CD4-positive, alpha-beta T cell treated with Interleukin-21 for 1 hour (primary cell): ENCODE data around the gene SUGP2.
"Not testable (repeated sequence)": the region's sequence is repeated elsewhere in the genome, so short reads cannot be mapped to it uniquely, and the experiment has no call there.

Experiments used
- DNase-seq: peaks from one replicate; pipeline ENCODE4 v3.0.0-alpha.2; 2020

The SUGP2 gene

DNA sequence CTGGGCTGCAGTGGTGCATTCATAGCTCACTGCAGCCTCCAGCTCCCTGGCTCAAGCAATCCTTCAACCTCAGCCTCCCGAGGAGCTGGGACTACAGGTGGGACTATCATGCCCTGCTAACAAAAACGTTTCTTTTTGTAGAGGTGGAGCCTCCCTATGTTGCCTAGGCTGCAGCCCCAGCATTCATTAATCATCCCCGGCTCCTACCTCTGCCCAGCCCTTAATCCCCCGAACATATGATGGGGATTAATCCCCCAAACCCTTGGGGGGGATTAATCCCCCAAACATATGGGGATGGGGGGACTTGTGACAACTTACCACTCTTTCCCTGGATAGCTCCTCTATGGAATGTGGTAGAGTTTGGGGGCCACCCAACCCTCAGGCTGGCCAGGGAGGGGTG lies 45.9 kb downstream of the SUGP2 start:
- no peak for DNase-seq

DNA sequence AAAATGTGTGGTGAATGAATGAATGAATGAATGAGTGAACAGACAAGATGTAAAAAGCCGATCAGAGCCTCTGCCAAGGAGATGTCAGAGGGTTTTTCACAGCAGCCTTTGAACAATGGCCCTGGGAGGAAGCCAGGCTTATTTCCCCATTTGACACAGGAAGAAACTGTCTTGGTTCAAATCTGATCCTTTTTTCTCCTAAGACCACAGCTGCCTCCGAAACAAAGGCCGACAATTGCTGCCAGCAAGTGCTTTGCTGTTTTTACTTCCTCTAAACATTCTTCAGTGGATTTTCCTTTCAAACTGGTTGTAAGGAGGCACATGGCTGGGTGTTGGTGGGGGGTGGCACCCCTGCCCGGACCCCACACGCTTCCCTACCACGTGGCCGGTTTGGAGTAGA lies 48.1 kb downstream of the SUGP2 start:
- no peak for DNase-seq

DNA sequence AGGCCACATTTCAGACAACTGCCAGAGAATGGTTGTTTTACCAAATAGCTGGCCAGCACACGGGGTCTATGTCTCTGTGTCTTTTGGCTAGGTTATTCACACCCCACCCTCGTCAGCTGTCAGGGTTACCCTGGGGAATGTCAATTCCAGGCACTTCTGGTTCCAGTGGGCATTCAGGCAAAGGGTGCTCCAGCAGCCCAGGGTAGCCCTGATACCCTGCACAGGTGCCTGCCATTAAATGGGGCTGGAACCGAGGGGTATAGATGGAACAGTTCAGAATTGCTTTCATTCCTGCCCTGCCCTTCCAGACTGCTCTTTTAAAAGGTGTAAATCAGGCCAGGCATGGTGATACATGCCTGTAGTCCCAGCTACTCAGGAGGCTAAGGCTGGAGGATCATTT lies 49.1 kb downstream of the SUGP2 start:
- no peak for DNase-seq

DNA sequence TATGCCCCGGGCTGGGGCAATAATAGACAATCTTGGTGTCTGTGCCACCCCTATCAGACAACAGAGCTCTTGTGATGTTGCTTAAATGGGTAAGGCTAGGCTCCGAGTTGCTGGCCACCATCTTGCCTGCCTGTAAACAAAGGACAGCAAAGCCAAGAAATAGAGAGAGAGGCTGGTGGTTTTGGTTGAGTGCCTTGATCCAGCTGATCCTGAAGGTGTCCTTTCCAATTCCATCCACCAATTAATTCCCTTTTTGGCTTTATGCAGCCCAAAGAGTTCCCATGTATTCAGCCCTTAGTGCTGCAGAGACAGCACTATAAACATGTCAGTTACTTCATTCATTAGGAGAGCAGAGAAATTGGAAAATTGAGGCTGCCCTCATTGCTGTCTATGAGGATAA lies 50.6 kb downstream of the SUGP2 start:
- DNase-seq, result no peak

DNA sequence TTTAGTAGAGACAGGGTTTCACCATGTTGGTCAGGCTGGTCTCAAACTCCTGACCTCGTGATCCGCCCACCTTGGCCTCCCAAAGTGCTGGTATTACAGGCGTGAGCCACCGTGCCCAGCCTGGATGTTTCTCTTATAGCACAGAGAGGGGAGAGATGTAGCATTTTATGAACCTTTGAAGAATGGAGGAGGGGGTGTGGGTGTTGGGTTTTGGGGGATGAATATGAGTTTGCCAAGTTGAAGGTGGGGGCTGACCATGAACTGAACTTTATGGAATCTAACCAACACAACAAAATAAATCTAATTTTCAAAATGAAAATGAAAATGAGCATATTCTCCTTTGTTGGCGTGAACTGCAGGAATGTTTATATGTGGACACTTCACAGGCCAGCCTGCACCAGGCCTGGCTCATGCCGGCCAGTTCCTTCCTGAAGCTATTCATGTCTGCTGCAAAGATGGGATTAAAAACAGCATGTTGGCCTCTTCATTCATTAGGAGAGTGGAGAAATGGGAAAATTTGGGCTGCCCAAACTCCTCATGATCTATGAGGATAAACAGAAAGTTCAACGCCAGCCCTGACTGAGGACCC lies 52.8 kb downstream of the SUGP2 start:
- DNase-seq, result no peak

DNA sequence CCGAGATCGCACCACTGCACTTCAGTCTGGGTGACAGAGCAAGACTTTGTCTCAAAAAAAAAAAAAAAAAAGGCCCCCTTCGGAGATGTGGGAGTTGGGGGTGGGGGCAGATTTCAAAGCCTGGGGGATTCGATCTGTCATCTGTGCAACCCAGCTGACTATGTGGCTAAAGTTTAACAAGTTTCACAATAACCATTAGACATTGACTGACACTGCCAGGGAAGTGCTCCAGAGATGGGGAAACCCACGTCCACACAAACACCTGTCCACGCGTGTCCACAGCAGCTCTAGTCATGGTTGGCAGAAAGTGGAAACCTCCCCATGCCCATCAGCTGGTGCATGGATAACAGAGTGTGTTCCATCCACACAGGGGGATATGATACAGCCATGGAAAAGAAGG lies 54.7 kb downstream of the SUGP2 start:
- no peak for DNase-seq

DNA sequence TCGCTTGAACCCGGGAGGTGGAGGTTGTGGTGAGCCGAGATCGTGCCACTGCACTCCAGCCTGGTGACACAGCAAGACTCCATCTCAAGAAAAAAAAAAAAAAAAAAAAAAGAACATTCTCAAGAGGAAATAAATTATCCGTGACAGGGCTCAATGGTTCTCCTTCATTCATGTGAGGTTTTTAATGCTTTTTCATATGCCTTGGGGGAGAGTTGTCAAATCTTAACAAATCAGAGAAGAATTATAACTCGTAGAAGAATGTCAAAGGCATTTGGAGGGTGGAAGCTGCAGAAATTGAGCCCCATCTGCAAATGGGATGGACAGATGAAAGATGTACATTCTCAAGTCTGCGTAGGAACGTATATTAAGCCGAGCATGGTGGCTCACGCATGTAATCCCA lies 57.4 kb downstream of the SUGP2 start:
- no peak for DNase-seq

DNA sequence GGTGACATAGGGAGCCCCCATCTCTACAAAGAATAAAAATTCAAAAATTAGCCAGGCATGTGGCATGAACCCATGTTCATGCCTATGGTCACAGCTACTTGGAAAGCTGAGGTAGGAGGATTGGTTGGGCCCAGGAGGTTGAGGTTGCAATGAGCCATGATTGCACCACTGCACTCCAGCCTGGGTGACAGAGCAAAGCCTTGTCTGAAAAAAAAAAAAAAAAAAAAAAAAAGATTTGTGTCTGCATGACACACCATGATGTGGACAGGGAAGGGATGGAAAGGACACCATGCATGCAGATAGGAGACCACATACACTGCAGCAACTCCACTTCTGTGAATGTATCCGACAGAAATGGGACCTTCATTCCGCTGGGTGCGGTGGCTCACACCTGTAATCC lies 58.3 kb downstream of the SUGP2 start:
- no peak for DNase-seq

DNA sequence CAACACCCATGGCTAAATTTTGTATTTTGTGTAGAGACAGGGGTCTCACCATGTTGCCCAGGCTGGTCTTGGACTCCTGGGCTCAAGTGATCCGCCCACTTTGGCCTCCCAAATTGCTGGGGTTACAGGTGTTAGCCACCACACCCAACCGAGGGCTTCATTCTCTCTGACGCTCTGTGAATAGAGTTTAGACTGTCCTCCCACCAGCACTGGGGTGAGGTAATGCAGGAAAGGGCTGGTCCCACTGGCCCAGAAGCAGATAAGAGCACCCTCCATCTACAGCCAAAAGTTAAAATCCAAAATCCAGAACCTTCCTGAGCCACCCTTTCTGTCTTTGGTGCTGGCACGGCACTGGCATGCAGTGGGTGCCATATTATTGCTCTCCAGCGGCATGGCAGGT lies 60.5 kb downstream of the SUGP2 start:
- no peak for DNase-seq

DNA sequence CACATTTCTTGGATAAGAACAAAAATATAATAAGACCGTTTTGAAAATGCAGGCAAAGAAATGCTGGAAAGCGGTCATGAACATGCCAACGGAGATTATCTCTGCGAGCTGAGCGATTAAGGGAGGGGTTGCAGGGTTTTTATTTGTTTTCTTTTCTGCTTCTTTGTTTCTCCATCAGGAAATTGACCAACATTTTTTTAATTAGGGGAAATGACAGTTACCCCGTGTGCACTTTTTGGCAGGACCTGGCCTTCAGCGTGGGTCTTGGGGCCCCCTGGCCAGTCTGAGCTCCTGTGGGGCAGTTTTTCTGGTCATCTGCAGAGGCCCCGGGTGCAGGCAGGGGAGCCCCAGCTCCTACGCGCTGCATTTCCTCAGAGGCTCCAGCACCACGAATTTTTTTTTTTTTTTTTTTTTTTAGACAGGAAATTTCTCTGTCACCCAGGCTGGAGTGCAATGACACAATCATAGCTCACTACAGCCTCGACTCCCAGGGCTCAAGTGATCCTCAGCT lies 61.0 kb downstream of the SUGP2 start:
- no peak for DNase-seq

DNA sequence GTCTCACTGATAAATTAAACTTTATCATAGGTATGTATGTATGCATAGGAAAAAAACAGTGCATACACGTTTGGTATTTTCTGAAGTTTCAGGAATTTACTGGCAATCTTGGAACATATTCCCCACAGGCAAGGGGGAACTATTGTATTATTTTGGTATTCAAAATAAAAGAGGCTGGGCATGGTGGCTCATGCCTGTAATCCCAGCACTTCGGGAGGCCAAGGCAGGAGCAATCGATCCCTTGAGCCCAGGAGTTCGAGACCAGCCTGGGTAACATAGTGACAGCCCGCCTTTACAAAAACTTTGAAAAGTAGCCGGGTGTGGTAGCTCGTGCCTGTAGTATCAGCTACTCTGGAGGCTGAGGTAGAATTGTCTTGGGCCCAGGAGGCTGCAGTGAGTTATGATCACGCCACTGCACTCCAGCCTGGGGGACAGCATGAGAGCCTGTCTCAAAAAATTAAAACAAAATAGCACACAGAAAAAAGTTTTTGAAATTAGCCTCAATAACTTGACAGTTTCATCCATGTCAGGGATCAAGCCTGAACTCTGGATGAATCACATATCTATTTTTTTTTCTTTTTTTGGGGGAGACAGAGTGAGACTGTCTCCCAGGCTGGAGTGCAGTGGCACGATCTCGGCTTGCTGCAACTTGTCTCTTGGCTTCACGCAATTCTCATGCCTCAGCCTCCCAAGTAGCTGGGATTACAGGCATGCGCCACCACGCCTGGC lies 63.2 kb downstream of the SUGP2 start:
- DNase-seq, result no peak

DNA sequence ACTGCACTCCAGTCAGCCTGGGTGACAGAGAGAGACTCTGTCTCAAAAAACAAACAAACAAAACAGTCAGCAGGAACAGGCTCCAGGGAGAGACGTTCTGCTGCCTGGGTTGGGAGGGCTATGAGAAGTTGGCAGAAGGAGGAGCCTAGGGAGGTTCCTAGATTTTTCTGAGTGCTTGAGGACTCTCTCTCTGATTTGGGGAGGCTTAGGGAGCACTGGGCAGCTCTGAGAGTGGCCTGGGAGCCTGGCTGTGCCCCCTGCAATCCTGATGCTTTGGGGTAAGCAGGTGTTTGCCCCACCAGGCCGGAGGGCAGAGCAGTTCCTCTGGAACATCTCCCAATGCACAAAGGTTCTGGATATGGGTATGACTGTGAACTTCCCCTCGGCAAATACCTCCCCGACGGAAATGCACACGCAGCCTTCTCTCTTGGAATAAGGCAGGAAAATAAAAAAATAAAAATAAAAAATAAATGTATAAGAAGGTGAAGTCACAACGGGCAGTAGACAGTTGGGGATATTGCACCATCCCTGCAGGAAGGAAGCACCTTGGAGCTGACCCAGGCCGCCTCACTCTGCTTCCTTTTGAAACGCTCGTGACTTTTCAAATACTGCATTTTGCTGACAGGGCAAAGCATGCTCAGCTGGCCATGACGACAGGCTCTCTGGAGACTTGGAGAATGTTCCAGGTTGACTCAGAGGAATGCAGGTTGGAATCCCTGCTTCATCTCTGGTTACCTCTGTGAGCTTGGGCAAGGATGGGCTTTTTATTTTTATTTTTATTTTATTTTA lies 65.8 kb downstream of the SUGP2 start:
- DNase-seq, result no peak

DNA sequence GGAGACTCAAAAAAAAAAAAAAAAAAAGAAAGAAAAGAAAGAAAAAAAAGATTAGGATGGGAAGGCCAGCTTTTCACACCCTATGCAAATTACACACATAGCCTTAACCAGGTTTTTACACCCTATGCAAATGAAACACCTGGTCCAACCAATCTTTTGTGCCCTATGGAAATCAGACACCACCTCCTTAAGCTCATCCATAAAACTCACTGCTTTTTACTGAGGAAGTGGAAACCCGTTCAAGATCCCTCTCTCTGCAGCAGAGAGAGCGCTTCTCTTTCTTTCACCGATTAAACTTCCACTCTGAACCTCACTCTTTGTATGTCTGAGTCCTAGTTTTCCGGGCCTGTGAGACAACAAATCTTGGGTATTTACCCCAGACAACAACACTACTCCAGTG lies 67.0 kb downstream of the SUGP2 start:
- no peak for DNase-seq

DNA sequence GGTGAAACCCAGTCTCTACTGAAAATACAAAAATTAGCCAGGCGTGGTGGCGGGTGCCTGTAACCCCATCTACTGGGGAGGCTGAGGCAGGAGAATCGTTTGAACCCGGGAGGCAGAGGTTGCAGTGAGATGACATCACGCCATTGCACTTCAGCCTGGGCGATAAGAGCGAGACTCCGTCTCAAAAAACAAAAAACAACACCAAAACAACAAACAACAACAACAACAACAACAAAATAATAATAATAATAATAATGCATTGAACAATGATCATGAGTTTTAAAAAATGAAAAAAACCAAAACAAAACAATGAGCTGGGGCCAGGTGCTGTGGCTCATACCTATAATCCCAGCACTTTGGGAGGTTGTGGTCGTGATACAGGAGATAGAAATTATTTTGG lies 69.2 kb downstream of the SUGP2 start:
- DNase-seq, result no peak

DNA sequence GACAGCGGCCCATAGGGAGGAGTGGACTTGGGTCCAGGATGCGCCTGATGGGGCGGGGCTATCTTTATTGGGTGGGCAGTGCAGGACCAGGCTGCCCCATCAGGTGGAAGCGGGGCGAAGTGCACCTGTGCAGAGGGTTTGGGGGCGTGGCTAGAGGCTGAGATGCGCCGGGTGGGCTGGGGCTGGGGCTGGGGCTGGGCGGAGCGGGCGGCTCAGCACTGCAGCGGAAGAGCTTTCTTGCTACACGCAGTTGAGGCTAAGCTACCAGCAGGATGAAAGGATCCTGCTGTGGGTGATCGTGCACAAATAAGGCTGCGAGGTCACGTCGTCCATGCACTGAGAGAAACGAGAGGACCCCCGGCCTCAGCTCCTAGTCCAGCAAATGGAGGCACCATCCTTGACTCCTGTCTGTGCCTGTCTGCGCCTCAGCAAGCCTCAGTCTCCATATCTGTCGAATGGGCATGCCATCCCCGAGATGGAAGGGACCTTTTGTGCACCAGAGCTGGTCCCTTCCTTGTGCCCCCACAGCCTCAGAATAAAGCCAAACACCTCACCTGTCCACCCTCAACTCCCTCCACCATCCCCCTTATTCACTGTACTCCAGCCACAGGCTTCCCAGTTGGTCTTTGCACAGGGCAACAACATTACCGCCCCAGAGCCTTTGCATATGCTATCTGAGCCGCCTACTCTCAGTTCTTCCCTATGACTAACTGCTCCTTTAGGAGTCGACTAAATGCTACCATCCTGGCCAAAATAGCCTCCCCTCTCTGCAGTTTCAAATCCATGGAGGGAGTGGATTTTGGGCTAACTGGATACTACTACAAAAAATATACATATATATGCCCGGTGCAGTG lies 71.3 kb downstream of the SUGP2 start:
- DNase-seq, result no peak

DNA sequence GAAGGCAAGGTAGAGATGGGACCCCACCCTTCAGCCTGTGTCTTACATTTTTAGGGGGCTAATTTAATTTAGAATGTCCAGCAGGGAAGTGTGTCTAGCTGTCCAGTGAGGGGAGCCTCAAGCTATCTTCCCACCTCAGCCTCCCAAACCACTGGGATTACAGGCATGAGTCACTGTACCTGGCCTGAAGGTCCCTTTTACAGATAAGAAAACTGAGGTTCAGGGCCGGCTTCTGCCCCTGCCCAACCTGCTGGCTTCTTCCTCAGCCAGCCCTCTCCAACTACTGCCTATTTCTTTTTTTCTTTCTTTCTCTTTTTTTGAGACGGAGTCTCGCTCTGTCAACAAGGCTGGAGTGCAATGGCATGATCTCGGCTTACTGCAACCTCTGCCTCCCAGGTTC lies 72.9 kb downstream of the SUGP2 start:
- no peak for DNase-seq

DNA sequence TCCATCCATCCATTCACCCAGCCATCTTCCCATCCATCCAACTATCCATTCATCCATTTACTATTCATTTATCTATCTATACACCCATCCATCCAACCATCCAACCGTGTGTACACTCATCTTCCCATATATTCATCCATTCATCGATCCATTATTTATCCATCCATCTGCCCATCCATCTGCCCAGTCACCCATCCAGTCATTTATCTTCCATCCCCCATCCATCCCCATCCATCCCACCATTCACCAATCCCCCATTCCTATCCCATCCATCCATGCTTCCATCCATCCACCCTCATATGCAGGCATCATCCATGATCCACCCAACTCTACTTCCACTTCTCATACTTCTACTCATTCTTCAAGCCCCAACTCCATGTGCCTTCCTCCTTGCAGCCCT lies 78.3 kb downstream of the SUGP2 start:
- DNase-seq, result no peak

DNA sequence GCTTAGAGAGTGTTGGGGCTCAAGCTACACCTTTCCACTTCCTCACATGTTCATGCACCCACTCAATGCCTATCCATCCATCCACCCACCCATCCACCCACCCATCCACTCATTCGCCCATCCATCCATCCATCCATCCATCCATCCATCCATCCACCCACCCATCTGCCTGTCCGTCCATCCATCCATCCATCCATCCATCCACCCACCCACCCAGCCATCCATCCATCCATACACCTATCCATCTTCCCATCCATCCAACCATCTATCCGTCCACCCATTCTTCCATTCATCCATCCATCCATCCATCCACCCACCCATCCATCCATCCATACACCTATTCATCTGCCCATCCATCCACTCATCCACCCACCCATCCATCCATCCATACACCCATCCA lies 79.2 kb downstream of the SUGP2 start:
- no peak for DNase-seq

DNA sequence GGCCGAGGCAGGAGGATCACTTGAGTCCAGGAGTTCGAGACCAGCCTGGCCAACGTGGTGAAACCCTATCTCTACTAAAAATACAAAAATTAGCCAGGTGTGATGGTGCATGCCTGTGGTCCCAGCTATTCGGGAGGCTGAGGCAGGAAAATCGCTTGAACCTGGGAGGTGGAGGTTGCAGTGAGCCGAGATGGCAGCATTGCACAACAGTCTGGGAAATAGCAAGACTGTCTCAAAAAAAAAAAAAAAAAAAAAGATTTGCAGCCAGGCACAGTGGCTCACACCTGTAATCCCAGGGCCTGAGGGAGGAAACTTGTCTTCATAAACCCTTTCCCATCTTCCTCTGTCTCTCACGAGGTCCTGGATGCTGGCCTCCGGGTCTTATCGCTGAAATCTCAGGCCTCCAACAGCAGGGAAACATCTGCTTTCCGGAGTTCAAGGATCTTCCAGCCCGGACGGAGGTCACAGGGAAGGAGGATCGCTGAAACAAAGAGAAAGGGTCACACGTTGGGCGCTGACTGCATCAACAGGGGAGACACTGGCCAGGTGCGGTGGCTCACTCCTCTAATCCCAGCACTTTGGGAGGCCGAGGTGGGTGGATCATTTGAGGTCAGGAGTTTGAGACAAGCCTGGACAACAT lies 80.8 kb downstream of the SUGP2 start:
- not testable (repeated sequence) for DNase-seq

DNA sequence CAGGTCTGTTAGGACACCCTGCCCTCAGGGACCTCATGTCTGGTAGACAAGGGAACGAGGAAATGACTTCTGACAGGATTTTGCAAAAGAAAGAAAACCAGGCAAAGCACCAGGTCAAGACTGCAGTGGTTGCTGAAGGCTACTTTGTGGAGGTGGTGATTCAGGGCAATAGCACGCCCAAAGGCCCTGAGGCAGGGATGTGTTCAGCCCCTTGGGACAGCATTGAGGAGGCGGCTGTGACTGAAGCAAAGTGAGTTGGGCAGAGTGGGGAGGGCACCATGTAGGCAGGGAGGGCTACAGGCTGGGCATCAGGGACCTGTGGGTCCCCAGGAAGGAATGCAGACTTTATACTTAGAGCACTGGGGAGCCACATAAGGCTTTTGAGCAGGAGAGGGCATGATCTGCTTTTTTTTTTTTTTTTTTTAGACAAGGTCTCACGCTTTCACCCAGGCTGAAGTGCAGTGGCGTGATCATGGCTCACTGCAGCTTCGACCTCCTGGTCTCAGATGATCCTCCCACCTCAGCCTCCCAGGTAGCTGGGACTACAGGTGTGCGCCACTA lies 81.5 kb downstream of the SUGP2 start:
- no peak for DNase-seq

DNA sequence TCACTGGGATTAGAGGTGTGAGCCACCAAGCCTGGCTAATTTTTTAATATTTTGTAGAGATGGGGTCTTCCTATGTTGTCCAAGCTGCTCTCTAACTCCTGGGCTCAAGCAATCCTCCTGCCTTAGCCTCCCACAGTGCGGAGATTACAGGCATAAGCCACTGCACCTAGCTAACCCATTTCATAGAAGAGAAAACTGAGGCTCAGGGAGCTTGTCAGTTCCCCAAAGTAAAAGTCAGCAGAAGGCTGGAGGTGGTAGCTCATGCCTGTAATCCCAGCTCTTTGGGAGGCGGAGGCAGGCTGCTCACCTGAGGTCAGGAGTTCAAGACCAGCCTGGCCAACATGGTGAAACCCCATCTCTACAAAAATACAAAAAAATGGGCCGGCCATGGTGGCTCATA lies 83.5 kb downstream of the SUGP2 start:
- no peak for DNase-seq

DNA sequence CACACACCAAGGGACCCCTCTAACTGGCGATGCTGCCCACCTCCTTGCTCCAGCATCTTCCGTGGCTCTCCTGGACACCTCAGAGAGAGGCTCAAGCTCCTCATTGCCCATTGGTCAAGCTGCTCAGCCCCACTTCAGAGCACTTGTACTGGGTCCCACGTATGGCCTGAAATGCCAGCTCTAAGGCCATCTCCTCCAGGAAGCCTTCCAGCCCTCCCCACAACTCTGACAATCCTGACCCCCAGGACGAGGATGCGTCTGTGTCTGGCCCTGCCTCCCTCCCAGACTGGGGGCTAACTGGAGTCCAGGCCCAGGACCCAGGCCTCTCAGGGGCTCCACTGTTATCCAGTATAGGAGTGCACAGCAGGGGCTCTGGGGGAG lies 84.4 kb downstream of the SUGP2 start:
- DNase-seq, result no peak
